Activated CD4-positive, alpha-beta T cell treated with anti-CD3 and anti-CD28 coated beads for 24 hours (primary cell): ENCODE data around the gene SHD.

Source experiments
- DNase-seq, 2 donors: peaks; one replicate each; pipeline ENCODE4 v3.0.0-alpha.2; 2020; ENCODE audit warnings: low read depth in 2 of 2

The SHD gene

GRCh38 chr19:4298810-4299550 lies 19.9 kb downstream of the SHD start:
- DNase-seq = no peak

GRCh38 chr19:4300589-4300988 lies 21.5 kb downstream of the SHD start:
- DNase-seq = no peak

GRCh38 chr19:4301590-4302242 lies 22.6 kb downstream of the SHD start:
- no peak for DNase-seq

GRCh38 chr19:4302243-4302640 lies 23.2 kb downstream of the SHD start, which contains the start of gene TMIGD2:
TSS of gene TMIGD2 (minus strand) at chr19:4302389. CDS start at chr19:4302385, 4 bp downstream.
- no peak for DNase-seq

GRCh38 chr19:4303819-4304537 lies 24.9 kb downstream of the SHD start:
- DNase-seq = no peak

- DNase-seq = peak; percentile 65 to 76
These were observed 25.6 kb downstream of the SHD start, which contains the start of gene FSD1 for GRCh38 chr19:4304538-4305256. TSS of gene FSD1 (plus strand) at chr19:4304598. CDS start at chr19:4304747, 149 bp downstream.

GRCh38 chr19:4305257-4305612 lies 26.2 kb downstream of the SHD start:
- no peak for DNase-seq

GRCh38 chr19:4305659-4306058 lies 26.6 kb downstream of the SHD start:
- no peak for DNase-seq

- DNase-seq = peak in 1 of 2 donors; percentile 14
These were observed 31.4 kb downstream of the SHD start for GRCh38 chr19:4310247-4311121.

GRCh38 chr19:4313847-4314490 lies 34.9 kb downstream of the SHD start:
- DNase-seq = no peak

- no peak for DNase-seq
These were observed 37.9 kb downstream of the SHD start for GRCh38 chr19:4316956-4317355.

GRCh38 chr19:4318460-4318859 lies 39.4 kb downstream of the SHD start:
- no peak for DNase-seq

- no peak for DNase-seq
These were observed 40.1 kb downstream of the SHD start for GRCh38 chr19:4319067-4319718.

GRCh38 chr19:4320419-4320818 lies 41.4 kb downstream of the SHD start:
- no peak for DNase-seq

GRCh38 chr19:4322942-4323665 lies 44.0 kb downstream of the SHD start:
- no peak for DNase-seq

GRCh38 chr19:4323692-4324091 lies 44.6 kb downstream of the SHD start:
- DNase-seq = no peak

- DNase-seq = no peak
These were observed 45.2 kb downstream of the SHD start for GRCh38 chr19:4324228-4324627.

- DNase-seq = no peak
These were observed 47.3 kb downstream of the SHD start for GRCh38 chr19:4326215-4326836.

- DNase-seq = no peak
These were observed 47.8 kb downstream of the SHD start for GRCh38 chr19:4326837-4327251.
